Caco-2 (cell line): Measurements from ENCODE around the gene HCK. TPM values are rescaled to one million over a fixed set of nuclear protein-coding genes. Genes with fewer than 3 reads are reported as not detected.

Experiments used
- BruUV-seq: library from RNA; stranded (reverse); fragments of 400-500 nt; replicated peaks from 2 replicates; lab custom pipeline; 2021; lab: Mats Ljungman, UMichigan
- CTCF ChIA-PET: fragments of 300-600 bp; sonication (Branson Sonifier 250); formaldehyde crosslinking; loops from one replicate; lab custom pipeline; 2022; ENCODE audit warnings: antibody characterized with exemption; lab: Charles Lee
- POLR2A ChIA-PET: fragments of 300-600 bp; sonication (Branson Sonifier 250); formaldehyde crosslinking; loops from one replicate; lab custom pipeline; 2022; ENCODE audit warnings: antibody characterized with exemption; lab: Charles Lee
- DNase-seq, 2 experiments: peaks; one replicate each; pipeline versions ENCODE4 v3.0.0 to v3.0.0-alpha.2; 2020 to 2022
- H3K27me3 ChIP-seq: replicated peaks from 2 replicates; pipeline ENCODE4 v1.6.0; 2011; ENCODE audit warnings: low read length; ENCODE audit not compliant: control insufficient read depth, insufficient read depth
- H3K36me3 ChIP-seq: 2 replicates; pipeline ENCODE4 v1.5.1; 2011; ENCODE audit warnings: low read length; ENCODE audit not compliant: control insufficient read depth, insufficient read depth
- H3K4me1 ChIP-seq: fragments of 250-450 bp; sonication (Bioruptor Pico); 2 replicates; pipeline ENCODE4 v1.5.1; 2020; ENCODE audit warnings: mild to moderate bottlenecking
- H3K4me3 ChIP-seq: 2 replicates; pipeline ENCODE4 v1.5.1; 2011; ENCODE audit warnings: low read depth, mild to moderate bottlenecking, control low read depth, low read length
- H3K9me3 ChIP-seq: fragments of 250-450 bp; sonication (Bioruptor Pico); 2 replicates; pipeline ENCODE4 v1.5.1; 2020; ENCODE audit warnings: mild to moderate bottlenecking, moderate library complexity
- H3K27ac Mint-ChIP-seq: one replicate; pipeline ENCODE4 v1.8.0; 2022; ENCODE audit warnings: mixed read lengths; ENCODE audit not compliant: unreplicated experiment
- H3K27me3 Mint-ChIP-seq: one replicate; pipeline ENCODE4 v1.8.0; 2022; ENCODE audit warnings: mixed read lengths; ENCODE audit not compliant: insufficient read depth, unreplicated experiment
- H3K36me3 Mint-ChIP-seq: one replicate; pipeline ENCODE4 v1.8.0; 2022; ENCODE audit warnings: mild to moderate bottlenecking, mixed read lengths; ENCODE audit not compliant: insufficient read depth, unreplicated experiment
- H3K4me1 Mint-ChIP-seq: one replicate; pipeline ENCODE4 v1.8.0; 2022; ENCODE audit warnings: low read depth, mixed read lengths; ENCODE audit not compliant: unreplicated experiment
- H3K4me3 Mint-ChIP-seq: one replicate; pipeline ENCODE4 v1.8.0; 2022; ENCODE audit warnings: mild to moderate bottlenecking, moderate library complexity, mixed read lengths; ENCODE audit not compliant: unreplicated experiment
- H3K9me3 Mint-ChIP-seq: one replicate; pipeline ENCODE4 v1.8.0; 2022; ENCODE audit warnings: mixed read lengths; ENCODE audit not compliant: unreplicated experiment
- intact Hi-C: fragments of 100-400 bp; cut with micrococcal nuclease; formaldehyde crosslinking; loops from one replicate; pipeline ENCODE4 v1.10.0; 2022; ENCODE audit not compliant: unreplicated experiment
- total RNA-seq: library from RNA; stranded (reverse); gene quantifications from 2 replicates; pipeline ENCODE4 v1.2.3, GENCODE V29; 2022
- TF ChIP-seq, protein P1 (sequence below), 2 experiments: fragments of 200-600 bp in 1 of 2; IDR thresholded peaks; 1 replicate in 1 of 2; 2 replicates in 1 of 2; pipeline versions ENCODE4 v1.5.1 to v1.8.0; 2011 to 2022; ENCODE audit warnings: antibody characterized with exemption in 1 of 2, control low read depth in 1 of 2, inconsistent platforms in 1 of 2, low read depth in 1 of 2, low read length in 1 of 2, mild to moderate bottlenecking in 1 of 2, moderate library complexity in 1 of 2; ENCODE audit not compliant: insufficient read depth in 1 of 2, severe bottlenecking in 1 of 2, unreplicated experiment in 1 of 2

The HCK gene
- total RNA-seq, 1 experiment from 2014 or later, result not detected

DNA sequence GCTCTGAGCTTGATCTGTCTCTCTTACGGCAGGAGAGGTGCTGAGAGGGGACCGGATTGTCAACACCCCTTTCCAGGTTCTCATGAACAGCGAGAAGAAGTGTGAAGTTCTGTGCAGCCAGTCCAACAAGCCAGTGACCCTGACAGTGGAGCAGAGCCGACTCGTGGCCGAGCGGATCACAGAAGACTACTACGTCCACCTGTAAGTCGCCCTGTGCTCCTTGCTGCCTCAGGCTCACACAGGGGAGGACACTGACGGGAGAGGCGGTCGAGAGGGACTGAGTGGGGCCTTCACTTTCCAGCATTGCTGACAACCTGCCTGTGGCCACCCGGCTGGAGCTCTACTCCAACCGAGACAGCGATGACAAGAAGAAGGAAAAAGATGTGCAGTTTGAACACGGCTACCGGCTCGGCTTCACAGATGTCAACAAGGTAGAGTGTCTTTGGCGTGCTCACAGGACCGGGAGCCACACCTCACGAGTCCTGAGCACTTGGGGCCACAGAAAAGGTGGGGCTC, 89.5 kb downstream of the HCK start:
- TF ChIP-seq, protein P1, sequence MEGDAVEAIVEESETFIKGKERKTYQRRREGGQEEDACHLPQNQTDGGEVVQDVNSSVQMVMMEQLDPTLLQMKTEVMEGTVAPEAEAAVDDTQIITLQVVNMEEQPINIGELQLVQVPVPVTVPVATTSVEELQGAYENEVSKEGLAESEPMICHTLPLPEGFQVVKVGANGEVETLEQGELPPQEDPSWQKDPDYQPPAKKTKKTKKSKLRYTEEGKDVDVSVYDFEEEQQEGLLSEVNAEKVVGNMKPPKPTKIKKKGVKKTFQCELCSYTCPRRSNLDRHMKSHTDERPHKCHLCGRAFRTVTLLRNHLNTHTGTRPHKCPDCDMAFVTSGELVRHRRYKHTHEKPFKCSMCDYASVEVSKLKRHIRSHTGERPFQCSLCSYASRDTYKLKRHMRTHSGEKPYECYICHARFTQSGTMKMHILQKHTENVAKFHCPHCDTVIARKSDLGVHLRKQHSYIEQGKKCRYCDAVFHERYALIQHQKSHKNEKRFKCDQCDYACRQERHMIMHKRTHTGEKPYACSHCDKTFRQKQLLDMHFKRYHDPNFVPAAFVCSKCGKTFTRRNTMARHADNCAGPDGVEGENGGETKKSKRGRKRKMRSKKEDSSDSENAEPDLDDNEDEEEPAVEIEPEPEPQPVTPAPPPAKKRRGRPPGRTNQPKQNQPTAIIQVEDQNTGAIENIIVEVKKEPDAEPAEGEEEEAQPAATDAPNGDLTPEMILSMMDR (IDR thresholded peaks at IDR 0.05; ENCODE audit: insufficient read depth in 1 of 2, low read depth in 1 of 2, low read length in 1 of 2, severe bottlenecking in 1 of 2, unreplicated experiment in 1 of 2), result no peak
- no TSS peak for BruUV-seq
- no peak overlapping the region for H3K27ac Mint-ChIP-seq
- no peak overlapping the region for H3K4me3 ChIP-seq
- DNase-seq, result peak in 1 of 2 experiments; percentile 46
- H3K9me3 ChIP-seq, result no peaks in the 10 kb centered on the region
- no peaks in the 10 kb centered on the region for H3K27me3 Mint-ChIP-seq
- ChIA-PET POLR2A (no interaction called here), CTCF (no interaction called here)
- H3K4me1 Mint-ChIP-seq, result no peaks in the 10 kb centered on the region
- no peaks in the 10 kb centered on the region for H3K4me1 ChIP-seq
- intact Hi-C loops, result no loop called here
- H3K36me3 ChIP-seq, result peaks cover 16% of the 10 kb centered on the region
- no peak overlapping the region for H3K4me3 Mint-ChIP-seq
- H3K27me3 ChIP-seq, result no peaks in the 10 kb centered on the region
- H3K9me3 Mint-ChIP-seq, result no peaks in the 10 kb centered on the region
- peaks cover 84% of the 10 kb centered on the region for H3K36me3 Mint-ChIP-seq

- Histone ChIP-seq H3K4me3 (no peak overlapping the region), H3K9me3 (no peaks in the 10 kb centered on the region), H3K27me3 (no peaks in the 10 kb centered on the region), H3K36me3 (peaks cover 16% of the 10 kb centered on the region), H3K4me1 (no peaks in the 10 kb centered on the region)
- intact Hi-C loops, result no loop called here
- CTCF ChIA-PET, result no interaction called here
- no TSS peak for BruUV-seq
- POLR2A ChIA-PET, result no interaction called here
- H3K4me1 Mint-ChIP-seq, result no peaks in the 10 kb centered on the region
- TF ChIP-seq, protein P1 (IDR thresholded peaks at IDR 0.05; ENCODE audit: insufficient read depth in 1 of 2, low read depth in 1 of 2, low read length in 1 of 2, severe bottlenecking in 1 of 2, unreplicated experiment in 1 of 2), result no peak
- H3K9me3 Mint-ChIP-seq, result no peaks in the 10 kb centered on the region
- H3K27ac Mint-ChIP-seq, result no peak overlapping the region
- H3K4me3 Mint-ChIP-seq, result no peak overlapping the region
- peaks cover 89% of the 10 kb centered on the region for H3K36me3 Mint-ChIP-seq
- H3K27me3 Mint-ChIP-seq, result no peaks in the 10 kb centered on the region
- peak in 1 of 2 experiments; percentile 14 for DNase-seq
Measured at GRCh38 chr20:32142088-32142487, 90.0 kb downstream of the HCK start.

- Histone ChIP-seq H3K36me3 (peaks cover 13% of the 10 kb centered on the region), H3K27me3 (no peaks in the 10 kb centered on the region), H3K4me3 (no peak overlapping the region), H3K4me1 (no peaks in the 10 kb centered on the region), H3K9me3 (no peaks in the 10 kb centered on the region)
- no peak overlapping the region for H3K27ac Mint-ChIP-seq
- DNase-seq, result peak in 1 of 2 experiments; percentile 35
- peaks cover 92% of the 10 kb centered on the region for H3K36me3 Mint-ChIP-seq
- POLR2A ChIA-PET, result no interaction called here
- no peaks in the 10 kb centered on the region for H3K4me1 Mint-ChIP-seq
- TF ChIP-seq, protein P1 (IDR thresholded peaks at IDR 0.05; ENCODE audit: insufficient read depth in 1 of 2, low read depth in 1 of 2, low read length in 1 of 2, severe bottlenecking in 1 of 2, unreplicated experiment in 1 of 2), result no peak
- no peaks in the 10 kb centered on the region for H3K27me3 Mint-ChIP-seq
- no peak overlapping the region for H3K4me3 Mint-ChIP-seq
- BruUV-seq, result no TSS peak
- no peaks in the 10 kb centered on the region for H3K9me3 Mint-ChIP-seq
- CTCF ChIA-PET, result interaction anchor here (0.7 kb wide), 1 partner anchor 18 kb away, joined by 3 read pairs; no protein-coding TSS in a partner anchor
- intact Hi-C loops, result no loop called here
Measured at GRCh38 chr20:32142991-32143390, 90.9 kb downstream of the HCK start.
